Measurements from ENCODE around the gene NECAB2. TPM values are rescaled to one million over a fixed set of nuclear protein-coding genes. Genes with fewer than 3 reads are reported as not detected.

Gene NECAB2
- total RNA-seq, 1 donor, result not detected

DNA sequence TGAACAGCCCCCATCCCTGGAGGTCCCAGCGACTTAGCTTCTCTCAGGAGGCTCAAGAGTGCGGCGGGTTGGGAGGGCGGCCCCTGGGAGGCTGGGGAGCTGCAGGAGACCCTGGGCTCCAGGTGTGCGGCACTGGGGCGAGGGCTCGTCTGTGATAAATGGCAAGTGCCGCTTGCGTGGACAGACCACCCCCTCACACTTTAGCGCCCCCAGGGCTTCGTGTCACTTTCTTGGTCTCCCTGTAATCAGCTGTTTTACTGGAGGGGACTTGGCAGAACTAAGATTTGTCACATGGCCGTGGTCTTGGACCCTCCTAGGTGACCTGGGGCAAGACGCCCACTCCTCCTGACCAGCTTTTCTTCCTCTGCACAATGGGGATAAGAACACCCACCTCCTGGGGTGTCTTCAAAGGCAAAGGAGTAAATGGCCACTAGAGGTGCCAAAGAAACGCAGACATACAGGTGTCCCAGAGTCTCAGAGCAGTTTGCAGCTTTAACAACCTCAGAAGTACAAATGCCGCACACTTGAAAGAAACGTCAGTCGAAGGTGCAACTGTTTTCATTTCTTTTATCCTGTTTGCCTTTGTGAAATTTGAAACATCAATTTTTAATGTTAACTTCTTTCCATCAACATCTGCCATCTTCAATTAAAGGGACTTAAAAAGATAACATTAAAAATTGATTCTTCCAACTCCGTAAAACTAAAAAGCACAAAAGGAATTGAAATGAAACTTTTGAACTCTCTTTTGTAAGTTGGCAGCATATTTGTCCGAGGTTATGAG is 14.1 kb upstream of the NECAB2 start:
- peak; percentile 32 for DNase-seq (ENCODE audit: low read depth)
- TF ChIP-seq, protein P1, sequence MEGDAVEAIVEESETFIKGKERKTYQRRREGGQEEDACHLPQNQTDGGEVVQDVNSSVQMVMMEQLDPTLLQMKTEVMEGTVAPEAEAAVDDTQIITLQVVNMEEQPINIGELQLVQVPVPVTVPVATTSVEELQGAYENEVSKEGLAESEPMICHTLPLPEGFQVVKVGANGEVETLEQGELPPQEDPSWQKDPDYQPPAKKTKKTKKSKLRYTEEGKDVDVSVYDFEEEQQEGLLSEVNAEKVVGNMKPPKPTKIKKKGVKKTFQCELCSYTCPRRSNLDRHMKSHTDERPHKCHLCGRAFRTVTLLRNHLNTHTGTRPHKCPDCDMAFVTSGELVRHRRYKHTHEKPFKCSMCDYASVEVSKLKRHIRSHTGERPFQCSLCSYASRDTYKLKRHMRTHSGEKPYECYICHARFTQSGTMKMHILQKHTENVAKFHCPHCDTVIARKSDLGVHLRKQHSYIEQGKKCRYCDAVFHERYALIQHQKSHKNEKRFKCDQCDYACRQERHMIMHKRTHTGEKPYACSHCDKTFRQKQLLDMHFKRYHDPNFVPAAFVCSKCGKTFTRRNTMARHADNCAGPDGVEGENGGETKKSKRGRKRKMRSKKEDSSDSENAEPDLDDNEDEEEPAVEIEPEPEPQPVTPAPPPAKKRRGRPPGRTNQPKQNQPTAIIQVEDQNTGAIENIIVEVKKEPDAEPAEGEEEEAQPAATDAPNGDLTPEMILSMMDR (IDR thresholded peaks at IDR 0.05; ENCODE audit: insufficient read depth, low read depth, low read length), result peak; percentile 51
- peak overlapping the region; percentile 76 for H3K4me3 ChIP-seq (ENCODE audit: low read depth, low read length)

DNA sequence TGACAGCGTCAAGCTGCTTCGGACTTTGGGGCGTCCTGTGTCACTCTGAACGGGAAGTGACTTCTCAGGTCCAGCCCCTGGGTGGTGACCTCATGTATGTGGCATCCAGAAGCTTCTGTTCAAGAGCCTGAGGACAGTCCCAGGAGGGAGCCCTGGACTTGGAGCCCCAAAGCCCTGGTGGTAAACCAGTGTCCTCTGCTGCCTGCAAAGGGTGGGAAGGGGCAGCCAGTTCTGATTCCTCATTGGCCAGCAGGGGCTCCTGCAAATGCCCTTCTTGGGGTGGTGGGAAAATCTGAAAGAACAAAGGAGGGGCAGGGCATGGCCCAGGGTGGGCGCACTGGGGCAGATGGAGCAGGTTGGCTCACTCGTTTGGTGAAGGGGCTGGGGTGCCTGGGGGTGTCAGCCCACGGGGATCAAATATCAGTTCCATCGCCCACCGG is 13.4 kb upstream of the NECAB2 start:
- TF ChIP-seq, protein P1 (IDR thresholded peaks at IDR 0.05; ENCODE audit: insufficient read depth, low read depth, low read length), result no peak
- peak; percentile 54 for DNase-seq (ENCODE audit: low read depth)
- no peak overlapping the region for H3K4me3 ChIP-seq (ENCODE audit: low read depth, low read length)

DNA sequence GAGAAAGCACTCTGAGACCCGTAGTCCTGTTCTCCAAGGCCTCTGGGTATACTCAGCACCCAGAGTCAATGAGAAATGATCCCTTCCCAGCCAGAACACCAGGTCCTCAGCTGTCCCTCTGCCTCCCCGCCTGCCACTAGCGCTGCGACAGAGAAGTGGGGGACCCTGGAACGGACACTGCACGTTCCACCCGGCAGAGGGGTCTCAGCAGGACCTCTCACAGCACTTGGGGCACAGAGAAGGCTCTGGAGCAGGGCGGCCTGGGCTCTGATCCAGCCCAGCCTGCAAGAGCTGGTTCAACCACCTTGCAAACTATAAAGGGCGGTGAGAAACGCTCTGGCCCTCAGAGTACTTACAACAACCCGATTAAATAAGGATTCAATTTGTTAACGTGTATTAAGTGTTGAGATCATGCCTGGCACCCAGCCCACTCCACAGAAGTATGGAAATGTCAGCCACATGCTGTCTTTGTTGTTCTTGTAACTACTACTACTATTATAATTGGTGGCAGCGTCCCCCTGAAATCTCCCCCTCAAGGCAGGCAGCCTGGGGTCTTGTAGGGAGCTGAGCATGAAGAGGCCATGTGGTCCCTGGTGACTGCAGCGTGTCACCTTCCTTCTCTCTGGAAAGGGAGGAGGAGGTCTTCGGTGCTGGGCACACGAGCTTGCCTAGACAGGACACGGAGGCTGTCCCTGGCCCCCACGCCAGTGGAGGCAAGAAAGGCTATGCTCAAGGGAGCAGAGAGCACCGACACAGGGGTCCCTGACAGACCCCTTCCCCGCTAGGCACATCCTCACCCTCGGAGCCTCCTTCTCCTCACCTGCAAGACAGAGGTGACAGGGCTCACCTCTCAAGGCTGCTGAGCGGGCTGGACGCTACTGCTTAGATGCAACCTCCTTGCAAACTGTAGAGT is 12.6 kb upstream of the NECAB2 start:
- peak; percentile 32 for DNase-seq (ENCODE audit: low read depth)
- TF ChIP-seq, protein P1 (IDR thresholded peaks at IDR 0.05; ENCODE audit: insufficient read depth, low read depth, low read length), result no peak
- no peak overlapping the region for H3K4me3 ChIP-seq (ENCODE audit: low read depth, low read length)

DNA sequence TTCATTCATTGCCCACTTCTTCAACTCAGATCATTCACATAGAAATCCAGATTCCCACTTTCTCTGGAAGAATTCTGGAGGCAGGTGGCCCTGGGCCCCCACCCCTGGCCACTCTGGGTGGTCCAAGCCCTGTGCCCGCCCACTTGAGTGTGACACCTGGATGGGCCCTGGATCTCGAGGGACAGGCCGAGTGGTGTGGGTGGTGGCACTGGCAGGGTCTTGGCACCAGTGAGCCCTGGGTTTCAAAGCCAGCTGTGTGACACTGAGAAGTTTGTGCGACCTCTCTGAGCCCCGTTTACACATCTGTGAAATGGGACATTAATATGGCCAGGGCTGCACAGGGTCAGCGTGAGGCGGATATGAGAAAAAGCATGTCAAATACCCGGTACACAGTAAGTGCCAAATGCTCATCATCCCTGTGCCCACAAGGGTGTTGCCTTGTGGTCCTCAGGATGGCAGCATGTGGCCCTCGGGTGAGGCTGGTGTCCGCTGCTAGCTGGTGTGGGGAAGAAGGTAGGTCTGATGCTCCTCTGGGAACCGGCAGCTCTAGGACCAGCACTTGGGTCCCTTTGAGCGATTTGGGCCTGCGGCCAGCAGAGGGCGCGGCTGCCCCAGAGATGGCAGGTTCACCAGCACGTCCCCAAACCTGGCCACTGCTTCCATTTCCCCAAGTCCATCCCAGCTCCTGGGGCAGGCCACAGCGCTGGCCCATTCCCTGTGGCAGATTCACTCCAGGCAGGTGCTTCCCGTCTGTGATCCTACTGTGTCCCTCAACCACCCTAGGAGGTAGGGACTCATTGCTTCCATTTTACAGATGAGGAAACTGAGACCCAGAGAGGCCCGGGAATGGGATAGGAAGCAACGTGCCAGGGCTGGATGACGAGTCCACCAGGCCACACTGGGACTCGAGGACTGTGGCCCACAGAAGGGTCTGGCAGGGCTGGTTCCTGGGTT is 11.4 kb upstream of the NECAB2 start:
- peak; percentile 79 for DNase-seq (ENCODE audit: low read depth)
- H3K4me3 ChIP-seq (ENCODE audit: low read depth, low read length), result no peak overlapping the region
- TF ChIP-seq, protein P1 (IDR thresholded peaks at IDR 0.05; ENCODE audit: insufficient read depth, low read depth, low read length), result peak; percentile 86

DNA sequence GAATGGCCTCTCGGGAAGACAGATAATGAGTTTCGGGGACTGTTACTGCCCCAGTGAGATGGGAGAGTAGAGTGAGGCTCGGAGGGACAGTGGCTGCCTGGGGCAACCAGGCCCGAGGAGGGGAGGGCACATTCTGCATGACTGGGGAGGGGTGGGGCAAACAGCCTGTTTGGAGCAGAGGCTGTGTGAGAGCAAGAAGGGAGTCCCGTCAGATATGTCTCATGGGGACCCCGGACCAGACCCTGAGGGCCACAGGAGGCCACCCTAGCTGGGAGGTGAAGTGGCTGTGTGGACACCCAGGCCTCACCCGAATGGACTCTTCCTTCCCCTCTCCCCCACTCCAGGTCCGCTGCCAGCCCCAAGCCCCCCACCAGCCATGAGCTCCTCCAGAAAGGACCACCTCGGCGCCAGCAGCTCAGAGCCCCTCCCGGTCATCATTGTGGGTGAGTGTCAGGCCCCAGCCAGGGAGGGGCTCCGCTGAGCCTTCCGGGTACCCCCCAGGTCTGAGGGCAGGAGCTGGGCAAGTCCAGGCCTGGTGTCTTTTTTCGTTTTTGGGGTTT is 10.7 kb upstream of the NECAB2 start:
- no peak for DNase-seq (ENCODE audit: low read depth)
- no peak overlapping the region for H3K4me3 ChIP-seq (ENCODE audit: low read depth, low read length)
- TF ChIP-seq, protein P1 (IDR thresholded peaks at IDR 0.05; ENCODE audit: insufficient read depth, low read depth, low read length), result no peak
